GM12872 (cell line): ENCODE measurements around the gene MTFR1L.
A peak's percentile ranks its signal among the peaks of the same experiment; 100 is the strongest.

Experiments used
- CTCF ChIP-seq: IDR thresholded peaks from 3 replicates; pipeline ENCODE4 v1.5.1; 2011; ENCODE audit warnings: low read depth, mild to moderate bottlenecking, low read length, moderate library complexity; ENCODE audit not compliant: insufficient read depth

Gene MTFR1L

GRCh38 chr1:25794325-25794724 lies 25.4 kb upstream of the MTFR1L start:
- no peak for TF ChIP-seq CTCF

GRCh38 chr1:25795211-25795610 lies 24.5 kb upstream of the MTFR1L start:
- TF ChIP-seq CTCF = no peak

DNA sequence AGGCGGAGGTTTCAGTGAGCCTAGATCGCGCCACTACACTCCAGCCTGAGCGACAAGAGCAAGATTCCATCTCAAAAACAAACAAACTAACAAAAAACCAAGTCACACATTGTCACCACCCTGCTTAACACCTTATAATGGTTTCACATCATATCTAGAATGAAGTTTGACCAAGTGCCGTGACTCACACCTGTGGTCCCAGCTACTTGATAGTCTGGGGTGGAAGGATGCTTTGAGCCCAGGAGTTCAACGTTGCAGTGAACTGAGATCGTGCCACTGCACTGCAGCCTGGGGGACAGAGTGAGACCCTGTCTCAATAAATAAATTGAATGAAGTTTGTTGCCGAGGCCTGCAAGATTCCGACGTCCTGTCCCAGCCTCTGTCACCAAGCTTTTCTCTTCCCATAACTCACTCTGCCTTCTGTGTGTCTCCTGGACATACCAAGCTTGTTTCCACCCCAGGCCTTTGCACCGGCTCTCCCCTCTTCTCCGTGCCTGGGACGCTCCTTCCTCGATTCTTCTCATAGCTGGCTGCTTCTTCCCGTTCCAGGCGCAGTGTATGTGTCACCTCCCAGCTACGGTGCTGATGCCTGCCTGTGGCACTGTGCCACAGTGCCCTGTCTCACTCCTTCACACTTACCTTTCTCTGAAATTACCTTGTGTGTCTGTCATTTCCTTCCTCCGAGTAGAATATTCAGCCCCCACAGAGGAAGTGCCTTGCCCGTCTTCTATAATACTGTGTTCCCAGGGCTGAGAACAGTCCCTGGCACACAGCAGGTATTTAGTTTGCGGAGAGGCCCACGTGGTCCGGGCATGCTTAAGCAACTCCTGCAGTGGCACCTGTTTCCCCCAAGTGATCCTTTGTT lies 23.6 kb upstream of the MTFR1L start:
- no peak for TF ChIP-seq CTCF

DNA sequence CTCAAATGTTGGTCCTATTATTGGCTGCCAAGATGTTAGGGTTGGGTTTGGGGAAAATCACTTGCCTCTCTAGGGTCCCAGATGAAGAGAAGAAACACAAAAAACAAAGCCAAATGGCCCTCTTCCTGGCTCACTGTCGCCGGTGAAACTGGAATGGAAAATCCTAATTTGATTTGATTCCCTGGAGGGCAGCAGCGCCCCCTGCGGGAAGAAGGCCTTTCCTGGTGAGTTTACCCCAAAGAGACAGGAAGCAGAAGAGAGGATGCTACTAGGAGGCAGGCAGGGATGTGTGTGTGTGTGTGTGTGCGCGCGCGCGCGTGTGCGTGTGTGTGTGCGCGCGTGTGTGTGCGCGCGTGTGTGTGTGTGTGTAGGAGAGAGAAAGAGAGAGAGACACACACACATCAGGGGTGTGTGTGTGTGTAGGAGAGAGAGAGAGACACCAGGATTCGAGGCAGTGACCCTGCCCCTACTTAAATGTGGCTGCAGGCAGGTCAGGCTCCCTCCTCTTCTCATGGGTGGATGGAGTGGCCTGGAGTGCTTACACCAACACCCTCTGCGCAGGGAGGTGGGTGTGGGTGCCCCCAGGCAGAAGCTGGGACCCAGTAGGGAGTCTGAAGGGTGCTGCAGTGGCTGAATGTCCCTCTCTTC lies 22.8 kb upstream of the MTFR1L start:
- TF ChIP-seq CTCF = peak; percentile 82

DNA sequence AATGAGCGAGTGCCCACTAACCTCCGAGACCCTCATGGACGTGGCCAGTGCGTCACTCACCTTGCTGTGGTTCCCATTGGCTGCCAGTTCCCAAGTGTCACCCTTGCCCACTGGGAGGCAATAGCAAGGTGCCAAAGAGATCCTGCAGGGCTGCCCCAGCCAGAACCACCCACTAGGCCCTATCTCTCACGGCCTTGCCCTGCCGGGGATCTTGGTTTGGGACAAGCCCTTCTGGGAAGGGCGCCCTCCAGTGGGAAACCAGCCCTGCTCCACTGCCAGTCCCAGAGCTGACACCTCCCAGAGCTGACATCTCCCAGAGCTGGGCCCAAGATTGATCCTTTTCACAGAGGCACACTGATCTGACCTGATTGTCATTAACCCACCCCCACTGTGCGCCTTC lies 21.8 kb upstream of the MTFR1L start:
- peak; percentile 59 for TF ChIP-seq CTCF

- no peak for TF ChIP-seq CTCF
Measured at GRCh38 chr1:25798666-25799351, 20.9 kb upstream of the MTFR1L start.

- TF ChIP-seq CTCF = no peak
Measured at GRCh38 chr1:25799352-25799934, 20.3 kb upstream of the MTFR1L start.
